Epithelial cell of prostate (primary cell): ENCODE data around the gene LUC7L3.

Source experiments
- DNase-seq: peaks from one replicate; pipeline ENCODE4 v3.0.0-alpha.2; 2011; ENCODE audit warnings: low read depth, low spot score
- H3K27ac ChIP-seq: fragments of 450-650 bp; 2 replicates; pipeline ENCODE4 v1.5.1; 2017; ENCODE audit warnings: mild to moderate bottlenecking

The LUC7L3 gene

DNA sequence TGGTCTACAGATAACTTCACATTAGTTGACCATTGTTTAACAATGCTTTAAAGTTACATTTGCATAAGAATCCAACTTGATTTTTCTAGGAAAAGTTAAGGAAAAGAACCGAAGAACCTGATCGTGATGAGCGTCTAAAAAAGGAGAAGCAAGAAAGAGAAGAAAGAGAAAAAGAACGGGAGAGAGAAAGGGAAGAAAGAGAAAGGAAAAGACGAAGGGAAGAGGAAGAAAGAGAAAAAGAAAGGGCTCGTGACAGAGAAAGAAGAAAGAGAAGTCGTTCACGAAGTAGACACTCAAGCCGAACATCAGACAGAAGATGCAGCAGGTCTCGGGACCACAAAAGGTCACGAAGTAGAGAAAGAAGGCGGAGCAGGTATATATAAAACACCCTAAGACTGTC is 26.2 kb downstream of the LUC7L3 start:
- DNase-seq: no peak

DNA sequence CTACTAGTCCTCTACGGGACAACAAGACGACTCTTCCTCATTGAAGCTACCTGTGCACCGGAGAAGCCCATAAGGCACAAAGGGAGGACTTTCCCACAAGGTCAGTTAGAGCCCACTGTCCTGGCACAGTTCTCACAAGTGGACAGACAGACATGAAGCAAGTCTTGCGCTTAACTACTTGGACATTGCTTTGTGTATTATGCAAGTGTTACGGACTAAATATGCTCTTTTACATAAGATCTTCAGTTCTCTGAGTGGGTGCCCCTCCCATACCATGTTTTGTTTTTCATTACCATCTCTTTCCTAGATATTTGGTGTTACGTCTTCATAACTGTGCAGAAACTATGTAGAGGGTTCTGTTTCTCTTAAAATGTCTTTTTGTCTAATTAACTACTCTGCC is 29.8 kb downstream of the LUC7L3 start:
- DNase-seq: no peak
- H3K27ac ChIP-seq: no peak overlapping the region

More for the DNA sequence above, 26.2 kb downstream of the LUC7L3 start:
- H3K27ac ChIP-seq: no peak overlapping the region

DNA sequence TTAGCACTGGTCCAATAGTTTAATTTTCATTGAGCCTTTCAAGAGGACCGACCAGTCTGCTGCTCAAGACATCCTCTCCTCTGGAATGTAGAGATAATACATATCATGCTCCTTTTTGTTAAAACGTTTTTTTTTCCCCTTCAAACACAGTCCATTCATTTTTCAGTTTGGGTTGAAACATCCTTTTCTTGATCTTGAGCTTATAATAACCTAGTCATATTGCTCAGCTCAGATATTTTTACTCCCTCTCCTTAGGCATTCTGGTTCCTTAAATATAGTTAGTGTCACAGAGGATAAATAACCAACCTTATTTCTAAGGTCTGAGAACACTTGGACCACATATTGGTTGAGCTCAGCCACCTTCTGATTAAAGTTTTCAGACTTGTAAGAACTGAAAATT is 35.1 kb downstream of the LUC7L3 start:
- H3K27ac ChIP-seq: no peak overlapping the region
- DNase-seq: no peak

DNA sequence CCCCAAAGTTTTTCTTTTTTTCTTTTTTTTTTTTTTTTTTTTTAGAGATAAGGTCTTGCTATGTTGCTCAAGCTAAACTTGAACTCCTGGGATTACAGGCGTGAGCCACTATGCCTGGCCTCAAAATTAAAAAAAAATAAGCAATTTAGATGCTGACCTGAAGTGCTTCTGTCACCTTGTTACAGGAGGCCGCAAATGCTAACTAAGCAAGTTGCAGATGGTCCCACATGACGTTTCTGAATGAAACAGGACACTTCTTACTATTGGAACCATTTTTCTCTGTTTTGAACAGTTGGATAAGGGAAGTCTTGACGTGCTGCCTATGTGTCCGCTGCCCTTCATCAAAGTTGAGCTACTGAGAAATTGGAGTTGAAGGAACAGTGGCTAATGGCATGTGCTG is 39.1 kb downstream of the LUC7L3 start:
- no peak overlapping the region for H3K27ac ChIP-seq

DNA sequence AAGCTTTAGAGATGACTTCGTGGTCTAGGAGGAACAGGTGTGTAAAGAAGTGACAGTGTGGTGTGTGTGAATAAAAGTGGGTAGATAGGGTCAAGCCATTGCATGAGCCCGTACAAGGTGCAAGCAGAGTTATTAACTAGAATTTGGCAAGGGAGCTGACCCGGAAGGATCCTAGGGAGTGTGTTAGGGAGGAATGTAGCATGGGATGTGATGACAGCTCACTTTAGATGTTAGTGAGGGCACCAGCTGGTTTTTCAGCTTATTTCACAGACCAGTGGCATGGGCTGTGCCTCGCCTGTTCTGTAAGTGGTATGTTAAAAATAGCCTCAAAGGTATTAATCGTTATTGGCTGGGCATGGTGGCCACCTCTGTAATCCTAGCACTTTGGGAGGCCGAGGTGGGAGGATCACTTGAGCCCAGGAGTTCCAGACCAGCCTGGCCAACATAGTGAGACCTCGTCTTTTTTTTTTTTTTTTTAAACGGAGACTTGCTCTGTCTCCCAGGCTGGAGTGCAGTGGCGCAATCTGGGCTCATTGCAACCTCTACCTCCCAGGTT is 39.7 kb downstream of the LUC7L3 start:
- no peak overlapping the region for H3K27ac ChIP-seq
- DNase-seq: no peak

More for the DNA sequence above, 39.1 kb downstream of the LUC7L3 start:
- no peak for DNase-seq

DNA sequence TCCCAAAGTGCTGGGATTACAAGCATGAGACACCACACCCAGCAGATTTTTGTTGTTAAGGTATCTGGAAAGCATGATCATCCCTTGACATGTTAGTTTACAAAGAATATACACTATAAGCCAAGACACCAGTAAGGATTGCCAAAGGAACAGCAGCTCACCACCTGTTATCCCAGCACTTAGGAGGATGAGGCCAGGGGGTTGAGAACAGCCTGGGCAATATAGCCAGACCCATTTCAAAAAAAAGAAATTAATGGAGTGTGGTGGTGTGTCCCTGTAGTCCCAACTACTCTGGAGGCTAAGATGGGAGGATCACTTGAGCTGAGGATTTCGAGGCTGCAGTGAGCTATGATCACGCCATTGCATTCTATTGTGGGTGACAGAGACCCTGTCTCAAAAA is 42.8 kb downstream of the LUC7L3 start:
- H3K27ac ChIP-seq: no peak overlapping the region
- no peak for DNase-seq

DNA sequence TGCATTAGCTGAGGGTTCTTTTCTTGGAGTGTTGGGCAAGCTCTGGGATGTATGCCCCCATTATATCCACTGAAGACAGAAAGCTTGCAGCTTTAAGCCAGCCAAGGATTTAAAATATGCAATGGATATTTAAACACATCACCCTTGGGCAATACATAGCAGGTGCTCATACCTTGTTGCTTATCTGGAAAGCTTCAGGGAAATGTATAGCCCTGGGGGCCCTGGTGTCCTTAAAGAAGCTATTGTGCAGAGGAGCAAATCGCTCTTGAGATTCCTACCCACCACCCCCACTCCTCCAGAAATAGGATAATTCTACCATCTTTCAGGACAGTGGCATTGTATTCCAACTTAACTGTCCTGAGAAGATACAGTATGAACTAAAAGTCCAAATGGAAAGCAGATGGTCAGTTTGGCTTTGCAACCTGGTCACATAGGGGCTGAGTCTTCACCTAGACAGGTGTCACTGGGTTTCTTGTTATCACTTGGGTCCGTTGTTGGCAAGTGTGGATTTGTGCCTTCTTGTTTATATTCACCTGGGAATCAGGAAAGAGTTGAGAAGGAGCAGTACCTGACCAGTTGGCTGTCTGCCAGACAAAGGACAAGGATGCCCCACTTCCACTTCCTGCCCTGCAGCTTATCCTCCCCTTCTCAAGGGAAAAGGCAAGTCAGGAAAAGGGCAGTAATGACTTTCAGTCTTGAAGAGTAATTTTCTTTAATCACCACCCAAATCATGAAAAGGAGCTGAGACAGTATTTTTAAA is 44.5 kb downstream of the LUC7L3 start:
- DNase-seq: no peak
- H3K27ac ChIP-seq: no peak overlapping the region

DNA sequence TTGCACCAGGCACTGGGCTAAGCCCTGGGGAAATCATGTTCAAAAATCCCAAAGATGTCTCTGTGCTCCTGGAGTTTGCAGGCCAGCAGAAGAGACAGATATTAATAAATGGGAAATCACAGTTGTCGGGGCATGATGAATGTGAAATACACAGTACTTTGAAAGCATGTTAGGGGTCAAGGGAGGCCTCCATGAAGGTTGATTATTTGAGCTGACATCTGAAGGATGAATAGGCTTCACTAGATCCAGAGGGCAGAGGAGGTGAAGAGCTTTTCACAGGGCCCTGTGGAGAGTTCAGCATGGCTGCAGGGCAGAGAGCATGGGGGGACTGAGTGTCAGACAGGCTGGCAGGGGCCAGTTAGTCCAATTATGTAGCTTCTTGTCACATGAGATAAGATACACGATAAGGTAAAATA is 45.3 kb downstream of the LUC7L3 start:
- no peak for DNase-seq
- H3K27ac ChIP-seq: no peak overlapping the region

DNA sequence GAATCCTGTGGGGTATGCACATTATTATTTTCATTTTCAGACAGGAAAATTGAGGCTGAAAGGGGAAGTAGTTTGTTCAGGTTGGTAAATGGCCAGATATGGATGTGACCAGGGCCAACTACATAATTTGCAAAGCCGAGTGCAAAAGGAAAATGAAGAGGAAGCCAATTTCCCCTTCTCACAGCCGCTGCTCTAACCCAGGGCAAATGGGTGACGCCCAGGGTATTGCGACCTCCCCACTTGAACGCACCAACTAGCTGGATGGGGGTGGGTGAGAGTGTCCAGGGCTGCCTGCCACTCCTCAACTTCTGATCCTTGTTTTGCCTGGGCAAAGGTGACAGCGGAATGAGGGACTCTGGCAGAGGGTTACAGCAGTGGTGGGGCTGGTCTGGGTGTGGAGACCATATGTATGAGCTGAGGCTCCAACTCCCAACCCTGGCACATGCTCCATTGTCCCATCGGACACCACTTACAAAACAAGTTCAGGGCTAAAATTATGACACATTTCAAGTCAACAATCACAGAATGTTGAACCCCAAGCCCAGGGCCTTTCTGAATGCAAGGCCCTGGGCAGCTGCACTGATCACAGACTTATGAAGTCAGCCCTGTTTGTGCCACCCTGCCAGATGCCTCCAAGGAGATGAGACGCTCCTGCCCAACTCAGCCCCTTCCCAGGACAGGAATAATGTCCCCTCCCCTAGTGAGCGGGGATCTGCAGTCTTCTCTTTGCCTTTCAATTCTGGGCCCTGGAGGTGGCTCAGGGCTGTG is 46.2 kb downstream of the LUC7L3 start:
- no peak overlapping the region for H3K27ac ChIP-seq
- no peak for DNase-seq

DNA sequence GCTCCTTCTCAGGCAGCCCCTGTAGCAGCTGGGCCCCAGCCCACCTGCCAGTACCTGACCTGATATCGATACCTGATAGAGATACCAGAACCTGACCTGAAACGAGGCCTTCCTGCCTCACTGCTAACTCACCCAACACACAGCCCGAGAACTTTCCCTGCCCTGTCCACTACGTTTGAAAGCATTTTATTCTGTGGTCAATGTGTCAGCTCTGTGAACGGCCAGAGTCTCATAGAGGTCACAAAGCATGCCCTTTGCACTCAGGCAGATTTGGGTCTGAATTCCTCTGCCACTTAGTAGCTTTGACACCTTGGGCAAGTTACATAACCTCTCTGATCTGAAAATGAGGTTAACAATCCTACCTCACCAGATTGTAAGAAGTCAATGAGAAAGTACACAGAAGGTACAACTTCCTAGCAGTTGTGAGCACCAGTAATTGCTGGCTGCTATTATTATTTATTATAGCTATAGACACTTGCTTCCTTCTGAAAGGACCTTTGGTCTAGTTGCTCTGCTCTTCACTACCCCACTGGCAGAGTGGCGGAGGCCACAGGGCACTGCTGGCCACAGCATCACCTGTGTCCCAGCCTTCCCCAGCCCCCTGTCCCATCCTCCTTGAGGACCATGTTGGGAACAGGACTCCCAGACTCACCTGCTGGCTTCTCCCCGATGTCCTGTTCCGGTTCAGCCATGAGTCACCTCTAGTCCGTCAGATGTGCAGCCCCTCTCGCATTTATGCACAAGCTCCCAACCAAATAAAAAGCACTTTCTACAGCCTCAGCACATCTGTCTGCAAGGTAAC is 47.0 kb downstream of the LUC7L3 start:
- no peak for DNase-seq
- no peak overlapping the region for H3K27ac ChIP-seq

DNA sequence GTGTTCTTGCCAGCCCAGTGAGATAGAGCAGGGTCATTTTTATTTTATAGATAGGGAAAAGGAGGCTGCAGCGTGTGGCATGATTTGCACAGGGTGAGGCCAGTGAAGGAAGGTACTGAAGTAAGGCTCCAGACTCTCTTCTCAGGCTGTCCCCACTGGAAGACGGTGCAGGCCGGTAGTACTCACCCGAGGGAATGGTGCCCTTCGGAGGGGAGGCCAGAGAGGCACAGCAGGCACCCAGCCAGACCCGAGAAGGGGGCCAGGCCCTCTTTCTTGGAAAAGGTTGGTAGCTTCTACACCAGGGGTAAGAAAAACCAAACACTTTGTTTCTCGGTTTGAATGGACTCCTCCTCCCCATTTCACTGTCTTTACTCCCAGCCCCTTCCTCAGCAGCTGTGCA is 47.6 kb downstream of the LUC7L3 start:
- DNase-seq: no peak
- H3K27ac ChIP-seq: no peak overlapping the region

DNA sequence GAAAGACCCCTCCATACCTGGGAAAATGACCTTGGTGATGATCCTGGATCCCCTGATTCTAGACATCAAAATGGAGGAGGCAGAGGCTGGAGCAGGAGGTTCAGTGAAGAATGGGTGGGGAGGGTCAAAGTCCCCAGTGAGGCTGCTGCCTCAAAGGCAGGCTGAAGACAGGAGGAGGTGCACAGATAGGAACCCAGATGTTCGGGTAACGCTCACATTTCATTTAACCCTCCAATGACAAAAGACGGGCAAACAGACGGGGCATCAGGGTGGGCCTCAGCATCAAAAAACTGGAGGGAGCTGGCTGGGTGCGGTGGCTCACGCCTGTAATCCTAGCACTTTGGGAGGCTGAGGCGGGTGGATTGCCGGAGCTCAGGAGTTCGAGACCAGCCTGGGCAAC is 48.0 kb downstream of the LUC7L3 start, which contains the start of gene ANKRD40CL:
Gene ANKRD40CL, minus strand, starts transcription at position 73 of the 400 bp plus-strand sequence. CDS start 605 bp downstream, outside the sequence.
- H3K27ac ChIP-seq: no peak within 1 kb of the TSS
- DNase-seq: no peak

DNA sequence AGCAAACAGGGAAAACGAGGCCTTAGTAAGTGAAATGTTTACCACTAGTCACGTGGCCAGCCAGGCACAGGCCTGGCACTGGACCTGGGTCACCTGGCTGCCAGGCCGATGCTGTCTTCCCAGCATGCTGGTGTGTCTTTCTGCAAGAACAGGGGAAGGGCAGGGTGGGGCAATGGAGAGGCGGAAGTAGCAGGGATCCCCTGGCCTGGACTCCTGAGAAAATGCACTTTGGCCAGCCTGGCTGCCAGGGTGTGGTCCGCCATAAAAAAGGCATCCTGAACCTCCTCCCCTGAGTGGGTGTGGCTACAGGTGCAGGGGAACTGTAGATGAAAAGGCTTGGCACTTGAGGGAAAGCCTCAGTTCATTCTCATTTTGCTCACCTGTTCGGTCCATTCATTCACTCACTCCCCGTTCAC is 49.0 kb downstream of the LUC7L3 start:
- peak; percentile 31 for DNase-seq
- H3K27ac ChIP-seq: no peak overlapping the region

DNA sequence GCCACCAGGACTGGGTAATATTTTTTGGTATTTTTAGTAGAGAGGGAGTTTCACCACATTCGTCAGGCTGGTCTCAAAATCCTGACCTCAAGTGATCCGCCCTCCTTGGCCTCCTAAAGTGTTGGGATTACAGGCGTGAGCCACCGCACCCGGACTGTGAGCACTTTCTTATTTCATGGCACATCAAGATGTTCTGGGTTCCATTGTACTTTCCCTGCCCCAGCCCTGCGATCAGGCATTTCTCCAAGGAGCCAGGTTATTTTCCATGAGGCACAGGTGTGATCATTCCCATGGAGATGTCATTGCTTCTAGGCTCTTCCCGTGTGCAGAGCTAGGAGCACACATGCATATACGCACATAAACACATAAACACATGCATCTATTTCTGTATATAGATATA is 50.5 kb downstream of the LUC7L3 start:
- no peak for DNase-seq
- no peak overlapping the region for H3K27ac ChIP-seq

DNA sequence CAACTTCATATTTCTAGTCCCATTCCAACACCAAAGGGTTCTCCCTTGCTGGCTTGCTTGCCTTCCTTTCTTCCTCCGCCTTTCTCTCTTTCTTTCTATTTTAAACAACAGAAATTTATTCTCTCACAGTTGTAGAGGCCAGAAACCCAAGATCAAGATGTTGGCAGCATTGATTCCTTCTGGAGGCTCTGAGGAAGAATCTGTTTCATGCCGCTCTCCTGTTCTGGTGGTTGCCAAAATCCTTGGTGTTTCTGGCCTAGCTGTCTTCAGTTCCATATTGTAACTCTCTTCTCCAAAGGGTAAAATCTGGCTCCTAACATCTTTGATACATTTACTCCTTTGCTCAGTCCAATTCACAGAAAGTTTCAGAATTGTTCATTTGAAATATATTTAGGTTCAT is 50.9 kb downstream of the LUC7L3 start:
- H3K27ac ChIP-seq: no peak overlapping the region
- no peak for DNase-seq

DNA sequence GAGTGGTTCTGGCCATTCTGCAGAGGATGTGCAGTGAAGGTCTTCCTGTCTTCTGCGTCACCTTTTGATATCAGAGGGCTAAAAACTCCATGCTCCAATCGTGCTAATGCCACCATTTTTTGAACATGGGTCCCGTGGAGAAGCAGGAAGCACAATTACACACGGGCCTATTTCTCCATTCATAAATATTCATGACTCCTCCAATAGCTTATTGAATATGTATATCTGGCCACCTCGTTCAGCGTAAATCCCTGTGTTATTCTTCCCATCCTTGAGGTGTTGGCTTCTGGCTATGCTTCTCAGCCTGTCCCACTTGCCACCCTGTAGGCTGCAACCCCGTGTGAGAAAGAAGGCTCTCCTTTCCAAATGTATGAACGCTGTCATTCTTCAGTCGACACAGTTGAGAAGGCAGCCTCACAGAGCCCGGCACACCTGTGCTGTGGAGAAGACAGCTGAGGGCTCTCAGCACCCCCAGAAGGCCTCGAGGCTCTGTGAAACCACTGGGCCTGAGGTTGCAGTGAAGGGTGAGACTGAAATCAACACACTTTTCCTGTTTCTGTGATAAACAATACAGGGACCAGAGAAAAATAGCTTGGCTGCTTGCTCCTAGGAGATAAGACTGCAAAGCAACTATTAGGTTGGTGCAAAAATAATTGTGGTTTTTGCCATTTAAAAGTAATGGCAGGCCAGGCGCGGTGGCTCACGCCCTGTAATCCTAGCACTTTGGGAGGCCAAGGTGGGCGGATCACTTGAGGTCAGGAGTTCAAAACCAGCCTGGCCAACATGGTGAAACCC is 52.8 kb downstream of the LUC7L3 start:
- no peak overlapping the region for H3K27ac ChIP-seq
- DNase-seq: no peak

DNA sequence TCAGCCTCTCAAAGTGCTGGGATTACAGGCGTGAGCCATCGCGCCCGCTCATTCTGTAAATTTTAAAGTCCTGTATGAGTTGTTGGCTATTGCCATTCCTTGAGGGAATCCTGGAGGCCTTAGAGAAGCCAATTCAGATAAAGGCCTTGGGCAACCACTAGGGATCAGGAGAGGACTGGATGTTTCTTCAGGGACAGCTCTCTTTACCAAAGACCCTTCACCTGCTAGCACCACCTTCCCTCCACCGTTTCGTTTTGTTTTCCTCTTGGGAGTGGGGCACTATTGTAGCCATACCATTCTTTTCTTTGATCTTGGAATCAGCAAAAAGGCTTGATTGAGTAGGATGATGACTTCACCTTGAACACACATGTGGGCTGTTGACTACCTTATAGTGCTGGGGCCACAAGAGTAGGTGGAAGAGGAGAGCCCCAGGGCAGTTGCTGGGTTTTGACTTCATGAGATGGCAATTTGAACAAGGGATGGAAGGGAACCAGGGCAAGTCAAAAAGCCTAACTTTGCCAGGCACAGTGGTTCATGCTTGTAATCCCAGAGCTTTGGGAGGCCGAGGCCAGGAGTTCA is 54.9 kb downstream of the LUC7L3 start:
- no peak for DNase-seq
- no peak overlapping the region for H3K27ac ChIP-seq

DNA sequence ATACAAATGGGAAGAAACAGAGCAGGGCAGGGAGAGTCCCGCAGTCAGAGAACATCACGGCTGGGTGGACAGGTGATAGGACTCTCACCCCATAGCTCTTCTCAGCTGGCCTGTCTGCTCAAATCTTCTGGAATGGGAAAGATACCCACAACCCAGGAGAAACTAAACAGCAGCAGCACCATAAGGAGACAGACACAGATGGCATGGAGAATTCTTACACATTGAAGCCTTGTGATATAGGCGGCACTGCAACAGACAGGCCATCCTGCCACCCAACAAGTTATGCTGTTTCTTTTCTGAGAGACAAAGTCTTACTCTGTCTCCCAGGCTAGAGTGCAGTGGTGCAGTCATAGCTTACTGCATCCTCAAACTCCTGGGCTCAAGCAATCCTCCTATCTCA is 56.5 kb downstream of the LUC7L3 start:
- no peak for DNase-seq
- H3K27ac ChIP-seq: no peak overlapping the region

DNA sequence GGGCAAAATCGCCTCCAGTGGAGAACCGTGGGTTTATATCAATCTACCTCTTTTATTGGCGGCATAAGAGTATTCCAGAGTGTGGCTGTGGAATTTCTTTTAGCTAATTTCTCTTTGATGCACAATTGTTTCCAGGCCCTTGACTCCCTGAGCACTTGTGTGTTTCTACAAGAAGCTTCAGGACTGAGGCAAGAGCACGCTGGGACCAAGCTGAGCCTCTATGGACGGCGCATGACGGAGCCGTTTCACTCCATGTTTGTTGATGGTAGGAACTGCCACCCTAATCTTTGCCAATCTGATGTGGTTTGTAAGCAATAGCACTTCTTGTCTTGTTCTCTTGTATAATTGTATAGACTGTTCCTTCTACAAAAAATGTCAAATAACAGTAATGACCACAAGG is 59.1 kb downstream of the LUC7L3 start:
- DNase-seq: no peak

More for the DNA sequence above, 59.1 kb downstream of the LUC7L3 start:
- H3K27ac ChIP-seq: no peak overlapping the region
